ENCODE data around the gene COL5A1.
"Not testable (repeated sequence)": the region's sequence is repeated elsewhere in the genome, so short reads cannot be mapped to it uniquely, and the experiment has no call there.

GRCh38 chr9:134857451-134857850, 215.8 kb downstream of the COL5A1 start:
- TF ChIP-seq CTCF (IDR thresholded peaks at IDR 0.05 in 4 of 5, conservative IDR thresholded peaks at IDR 0.05 in 1 of 5); POLR2A (IDR thresholded peaks at IDR 0.05): not testable (repeated sequence)
